Measurements from ENCODE around the gene GPR37L1.
"Not testable (repeated sequence)": the region's sequence is repeated elsewhere in the genome, so short reads cannot be mapped to it uniquely, and the experiment has no call there.

GPR37L1 gene

DNA sequence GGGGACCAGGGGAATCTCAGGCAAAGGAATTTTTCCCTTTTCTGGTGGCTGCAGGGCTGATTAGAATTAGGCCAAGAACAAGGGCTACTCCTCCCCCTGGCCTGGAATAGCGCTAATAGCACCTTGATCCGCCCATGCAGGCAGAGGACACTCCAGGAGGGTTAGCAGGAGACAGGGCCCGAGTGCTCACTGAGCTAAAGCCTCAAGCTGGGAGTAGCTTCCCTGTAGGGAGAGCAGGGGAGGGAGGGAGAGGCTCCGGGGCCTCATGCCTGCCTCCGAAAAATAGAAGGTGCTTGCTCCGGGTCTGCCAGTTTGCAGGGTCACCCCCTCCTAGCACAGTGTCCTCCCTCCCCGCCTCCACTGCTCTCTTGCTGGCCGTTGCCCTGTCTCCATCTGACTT is 33.9 kb downstream of the GPR37L1 start:
- DNase-seq, result no peak

DNA sequence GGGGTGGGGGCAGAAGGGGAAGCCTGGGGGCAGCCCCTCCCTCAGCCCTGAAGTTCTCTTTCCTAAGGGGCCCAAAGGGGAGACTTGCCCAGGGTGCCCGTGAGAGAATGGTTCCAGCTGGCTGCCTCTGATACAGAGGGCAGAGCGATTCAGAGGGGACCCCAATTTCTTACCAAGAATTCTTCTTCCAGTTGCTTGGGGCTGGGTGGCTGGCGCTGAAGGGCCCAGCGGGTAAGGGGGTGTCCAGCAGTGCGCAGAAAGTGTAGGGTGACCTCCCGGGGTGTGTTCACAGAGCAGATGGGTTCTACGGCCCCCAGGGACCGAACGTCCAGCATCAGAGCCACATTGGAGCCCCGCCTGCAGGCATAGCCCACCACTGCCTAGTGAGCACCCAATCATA is 35.2 kb downstream of the GPR37L1 start:
- no peak for DNase-seq

DNA sequence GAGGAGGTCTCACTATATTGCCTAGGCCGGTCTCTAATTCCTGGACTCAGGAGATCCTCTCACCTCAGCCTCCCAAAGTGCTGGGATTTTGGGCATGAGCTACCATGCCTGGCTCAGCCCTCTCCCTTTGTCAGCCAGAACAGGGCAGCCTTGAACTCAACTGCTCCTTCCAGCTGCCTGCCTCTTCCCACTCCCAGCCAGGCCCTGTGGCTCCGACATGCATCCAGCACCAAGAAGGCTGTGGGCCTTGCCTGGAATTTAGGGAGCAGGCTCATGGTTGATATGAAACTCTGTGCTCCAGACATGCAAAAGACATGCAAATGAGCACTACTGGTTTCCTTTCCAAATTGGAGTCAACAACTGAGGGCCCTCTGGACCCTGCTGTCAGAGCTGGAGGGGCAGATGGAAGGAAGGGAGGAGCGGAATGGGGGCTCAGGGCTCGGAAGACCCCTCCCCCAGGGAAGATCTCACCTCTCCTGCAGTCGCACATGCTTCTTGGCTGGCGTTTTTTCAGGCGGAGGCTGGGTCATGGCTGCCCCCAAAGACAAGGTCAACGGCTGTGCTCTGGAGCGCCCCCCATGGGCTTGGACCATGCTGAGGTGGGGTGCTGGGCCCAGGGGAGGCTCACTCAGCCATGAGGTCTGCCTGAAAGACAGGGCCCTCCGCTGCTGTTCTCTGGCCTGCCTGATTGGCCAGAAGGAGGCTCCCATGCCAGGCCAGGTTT is 36.3 kb downstream of the GPR37L1 start:
- DNase-seq, result no peak

DNA sequence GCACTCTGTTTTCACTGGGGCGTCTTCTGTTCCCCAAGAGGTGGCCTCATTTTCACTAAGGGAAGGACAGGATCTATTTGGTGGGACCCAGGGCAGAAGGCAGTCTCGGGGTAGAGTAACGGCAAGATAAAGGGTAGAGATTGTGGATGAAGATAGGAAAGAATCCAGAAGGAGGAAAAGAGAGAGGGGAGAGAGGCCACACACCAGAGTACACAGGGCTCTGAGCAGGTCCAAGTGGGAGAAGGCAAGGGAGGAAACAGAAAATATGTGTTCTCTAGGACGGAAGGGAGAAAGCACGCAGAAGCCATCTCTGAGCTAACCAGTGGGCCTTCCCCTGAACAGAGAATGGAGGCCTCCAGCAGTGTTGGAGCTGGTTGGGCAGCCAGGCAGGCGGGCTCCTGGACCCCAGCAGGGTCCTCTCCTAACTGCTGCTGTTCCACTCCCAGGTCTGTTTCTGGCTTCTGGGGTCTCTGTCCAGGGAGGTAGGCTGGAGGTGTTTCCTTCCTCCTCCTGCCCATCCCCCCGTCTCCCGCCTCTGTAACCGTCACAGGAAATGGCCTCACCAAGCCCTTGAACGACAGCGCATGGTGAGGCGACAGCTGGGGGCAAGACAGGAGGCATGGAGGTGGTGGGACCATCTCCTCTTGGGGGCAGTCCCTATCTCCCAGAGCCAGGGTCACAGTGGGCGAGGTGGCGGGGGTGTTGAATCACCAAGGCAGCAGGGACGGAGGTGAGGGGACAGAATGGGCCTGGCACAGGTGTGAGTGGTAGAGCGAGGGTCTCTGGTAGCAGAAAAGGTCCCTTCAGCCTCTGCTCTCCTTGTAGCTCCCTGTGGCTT is 37.0 kb downstream of the GPR37L1 start:
- DNase-seq, result no peak

DNA sequence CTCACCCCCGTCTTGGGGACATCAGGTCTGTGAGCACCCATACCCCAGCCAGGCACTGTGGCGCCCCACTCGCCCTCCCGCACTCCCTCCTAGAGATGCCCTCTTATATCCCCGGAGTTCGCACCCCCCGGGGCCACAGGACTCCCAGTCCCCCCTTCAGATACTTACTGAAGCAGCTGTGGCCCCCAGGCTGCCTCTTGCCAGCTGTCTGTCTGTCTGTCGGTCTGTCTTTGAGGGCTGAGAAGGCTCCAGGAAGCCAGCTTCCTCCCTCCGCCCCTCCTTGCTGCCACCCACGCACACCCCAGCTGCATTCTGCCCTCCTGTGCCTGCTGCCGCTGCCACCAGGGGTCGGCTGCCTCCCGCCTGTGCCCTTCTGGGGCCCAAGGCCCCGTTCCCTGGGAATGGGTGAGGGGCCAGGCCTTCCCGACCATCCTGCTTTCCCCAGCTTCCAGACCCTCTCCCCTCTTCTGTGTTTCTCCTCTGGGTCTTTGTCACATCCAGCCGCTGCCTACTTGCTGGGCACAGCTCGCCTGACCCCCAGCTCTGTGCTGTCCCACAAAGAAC is 37.7 kb downstream of the GPR37L1 start, which contains the start of gene PTPN7:
Gene PTPN7 (minus strand): TSS at position 226 of the 564 bp plus-strand sequence. CDS start 1,200 bp downstream, outside the sequence.
- no peak for DNase-seq

DNA sequence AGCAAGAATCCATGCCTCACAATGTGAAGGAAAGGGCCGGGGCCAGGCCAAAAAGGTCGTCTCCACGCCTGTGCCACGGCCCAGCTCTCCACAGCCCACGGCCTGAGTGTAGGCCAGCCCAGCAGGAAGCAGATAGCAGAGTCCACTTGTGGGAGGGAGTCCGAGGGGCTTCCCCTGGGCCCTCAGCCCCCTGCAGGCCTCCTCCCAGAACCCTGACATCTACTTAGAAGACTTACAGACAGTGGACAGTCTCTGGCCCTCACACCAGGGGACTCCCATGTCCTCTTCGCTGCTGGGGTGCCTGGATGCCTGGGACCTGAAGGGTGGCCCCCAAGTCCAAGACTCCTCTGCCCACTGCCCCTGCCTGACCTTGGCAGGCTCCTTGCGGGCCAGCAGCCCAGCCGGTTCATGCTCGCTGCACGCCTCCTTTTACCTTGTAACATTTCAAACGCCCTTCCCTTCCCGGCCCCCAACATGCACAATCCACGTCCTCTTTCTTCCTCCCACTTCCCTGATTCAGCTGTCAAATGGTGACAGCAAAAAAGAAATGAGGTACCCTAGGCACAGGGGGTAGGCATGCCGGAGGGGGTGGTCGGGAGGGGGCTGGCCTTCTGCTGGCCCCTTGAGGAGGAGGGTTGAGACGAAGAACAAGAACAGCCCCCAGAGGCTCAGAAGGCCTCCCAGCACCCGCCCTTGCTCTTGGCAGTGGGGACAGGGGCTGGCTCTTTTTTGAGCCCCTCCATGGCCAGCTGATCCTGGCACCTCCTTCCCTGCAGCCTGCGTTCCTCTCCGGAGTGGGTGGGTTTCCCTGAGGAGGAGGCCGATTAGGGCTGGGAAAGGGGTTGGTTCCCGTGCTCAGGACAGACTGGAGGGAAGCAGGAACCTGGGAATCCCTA is 38.7 kb downstream of the GPR37L1 start:
- no peak for DNase-seq

DNA sequence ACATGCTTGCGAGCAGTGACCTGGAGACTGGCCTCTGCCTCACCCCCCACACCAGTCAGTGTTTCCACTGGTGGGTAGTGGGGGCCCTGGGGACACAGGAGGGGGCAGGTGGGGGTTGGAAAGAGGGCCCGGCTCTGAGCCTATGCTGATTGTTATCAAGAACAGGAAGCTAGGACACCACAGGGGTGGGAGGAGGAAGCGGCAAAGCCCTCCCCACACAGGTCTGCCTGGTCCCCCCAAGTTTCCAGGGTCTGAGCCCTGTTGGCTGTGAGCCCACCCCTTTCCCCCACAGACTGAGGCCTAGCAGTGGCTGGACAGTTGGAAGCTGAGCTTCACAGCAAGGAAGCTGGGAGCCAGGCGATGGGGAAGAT is 39.3 kb downstream of the GPR37L1 start:
- DNase-seq, result no peak

DNA sequence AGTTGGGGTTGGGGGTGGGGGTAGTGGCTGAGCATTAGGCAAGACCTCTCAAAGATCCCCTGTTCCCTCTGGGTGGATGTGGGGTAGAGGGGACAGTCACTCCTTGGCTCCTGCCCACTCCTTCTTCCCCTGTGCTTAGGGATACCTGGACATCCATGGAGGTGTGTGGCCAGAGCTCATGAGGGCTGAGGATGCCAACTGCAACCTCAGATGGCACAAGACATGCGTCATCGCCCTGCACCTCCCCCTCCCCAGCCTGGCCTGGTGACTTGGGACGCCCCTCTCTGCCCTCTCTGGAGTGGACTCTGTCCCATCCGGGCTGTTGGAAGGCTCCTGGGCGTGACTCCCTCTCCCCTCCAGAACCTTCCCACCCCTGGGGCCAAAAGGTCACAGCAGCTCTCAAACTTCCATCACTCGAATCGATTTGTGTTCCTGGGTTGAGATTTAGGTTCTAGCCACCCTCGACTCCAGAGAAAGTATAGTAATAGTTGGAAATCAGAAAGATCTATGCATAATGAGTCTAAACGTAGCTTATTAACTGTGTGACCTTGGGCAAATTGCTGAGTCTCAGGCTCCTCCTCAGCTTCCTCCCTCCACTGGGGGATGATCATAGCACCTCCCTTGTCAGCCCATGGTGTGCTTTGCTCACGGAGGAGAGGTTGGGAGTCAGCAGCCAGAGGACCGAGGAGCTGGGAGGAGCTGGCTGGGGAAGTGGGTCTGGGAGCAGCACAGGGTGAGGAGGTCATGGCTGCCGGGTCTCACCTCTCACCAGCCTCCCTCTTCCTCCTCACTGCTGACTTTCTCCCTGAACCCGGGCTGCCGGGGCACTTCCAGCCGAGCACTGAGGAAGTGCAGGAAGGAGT is 39.9 kb downstream of the GPR37L1 start:
- no peak for DNase-seq

DNA sequence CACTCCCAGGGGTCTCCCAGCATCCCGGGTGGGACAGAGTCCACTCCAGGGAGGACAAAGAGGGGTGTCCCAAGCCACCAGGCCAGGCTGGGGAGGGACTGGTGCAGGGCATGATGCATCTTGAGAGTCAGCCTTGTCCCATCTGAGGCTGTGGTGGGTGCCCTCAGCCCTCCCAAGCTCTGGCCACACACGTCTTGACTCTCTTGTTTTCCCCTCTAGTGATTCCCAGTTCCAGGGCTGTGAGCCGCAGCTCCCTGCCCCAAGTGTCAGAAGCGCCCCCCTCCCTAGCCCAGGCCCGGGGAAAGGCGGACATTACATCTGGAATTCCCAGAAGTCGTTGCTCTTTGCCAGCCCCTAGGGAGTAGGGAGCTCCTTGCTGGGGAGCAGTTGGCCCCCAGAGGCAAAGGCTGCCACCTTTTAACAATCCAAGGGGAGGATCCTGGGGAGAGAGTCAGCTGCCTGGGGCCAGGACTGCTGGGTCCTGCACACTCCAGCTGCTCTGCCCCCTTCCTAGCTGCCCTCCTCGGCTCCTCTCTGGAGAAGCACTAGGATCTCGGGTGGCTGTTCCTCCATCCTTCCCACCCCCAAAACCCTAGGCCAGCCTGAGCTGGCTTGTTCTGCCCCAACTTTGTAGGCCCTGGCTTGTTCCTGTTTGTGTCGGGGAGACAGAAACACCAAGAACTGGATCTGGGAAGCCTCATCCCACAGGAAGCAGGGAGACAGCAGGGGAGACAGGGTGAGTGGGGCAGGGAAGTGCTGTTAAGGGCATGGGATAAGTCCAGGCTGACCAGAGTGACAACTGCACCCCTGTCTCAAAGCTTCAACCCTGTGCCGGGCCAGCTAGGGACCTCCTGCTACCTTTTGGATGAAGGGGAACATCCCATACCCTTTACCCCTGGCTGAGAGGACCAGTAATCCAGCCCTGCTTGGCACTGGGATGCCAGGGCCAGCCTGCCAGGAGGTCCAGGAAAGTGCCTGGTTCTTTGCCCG is 40.9 kb downstream of the GPR37L1 start:
- no peak for DNase-seq

DNA sequence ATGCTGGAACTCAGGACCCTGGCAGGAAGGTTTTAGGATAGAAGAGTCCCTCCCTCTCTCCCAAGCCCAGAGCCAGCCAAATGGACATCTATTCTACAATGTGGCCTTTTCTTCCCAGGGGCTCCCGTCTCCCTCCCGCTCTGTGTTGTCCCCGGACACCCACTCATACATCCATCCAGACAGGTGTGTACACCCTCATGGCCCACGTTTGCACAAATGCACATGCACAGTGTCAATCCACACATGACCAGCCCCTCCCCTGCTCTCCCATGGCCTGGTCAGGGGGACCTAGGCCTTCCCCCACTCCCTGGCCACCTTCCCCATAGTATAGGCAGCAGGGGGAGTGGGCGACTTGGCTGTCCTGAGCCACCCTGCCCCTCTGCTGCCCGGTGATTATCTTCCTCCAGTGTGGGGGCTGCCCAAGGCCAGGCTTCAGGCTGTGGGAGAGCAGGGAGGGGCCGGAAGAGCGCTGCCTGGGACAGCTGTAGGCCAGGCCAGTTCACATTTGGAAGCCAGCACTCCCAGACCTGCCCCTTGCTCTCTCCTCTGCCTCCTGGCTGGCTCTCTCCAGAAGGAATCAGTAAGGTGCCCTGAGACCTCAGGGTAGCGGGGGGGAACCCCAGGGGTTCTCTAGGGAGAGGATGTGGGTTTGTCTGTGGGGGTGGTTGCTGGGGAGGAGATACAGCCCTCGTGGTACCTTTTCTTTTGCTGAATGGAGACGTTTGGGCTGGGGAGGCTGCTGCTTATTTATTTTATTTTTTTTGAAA is 41.7 kb downstream of the GPR37L1 start:
- no peak for DNase-seq

DNA sequence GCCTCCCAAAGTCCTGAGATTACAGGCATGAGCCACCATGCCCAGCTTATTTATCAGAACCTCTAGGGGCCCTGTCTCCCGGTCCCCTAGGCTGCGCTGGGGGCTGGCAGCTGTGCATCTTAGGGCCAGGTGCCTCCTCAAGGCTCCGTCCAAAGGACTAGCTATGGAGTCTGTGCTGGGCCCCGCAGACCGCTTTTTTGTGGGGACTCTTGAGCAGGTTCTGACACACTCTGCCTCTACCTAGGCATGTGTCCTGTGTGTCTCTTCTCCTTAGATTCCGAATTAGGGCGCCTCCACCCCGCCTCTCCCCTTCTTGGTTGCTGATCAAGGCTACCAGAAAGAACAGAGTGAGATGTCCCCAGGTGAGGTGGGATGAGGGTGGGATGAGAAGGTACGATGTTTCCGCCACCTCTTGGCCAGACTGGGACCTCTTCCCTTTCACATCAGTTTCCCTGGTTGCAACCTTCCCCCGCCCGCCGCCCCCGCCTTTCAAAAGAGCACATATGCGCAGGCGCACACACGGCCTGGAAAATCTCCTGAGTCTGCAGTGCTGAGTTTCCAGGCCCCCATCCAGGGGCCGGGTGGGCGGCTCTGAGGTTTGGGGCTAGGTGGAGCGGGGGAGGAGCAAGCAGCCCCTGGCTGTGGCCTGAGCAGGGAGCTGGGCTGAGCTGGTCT is 42.7 kb downstream of the GPR37L1 start:
- no peak for DNase-seq

DNA sequence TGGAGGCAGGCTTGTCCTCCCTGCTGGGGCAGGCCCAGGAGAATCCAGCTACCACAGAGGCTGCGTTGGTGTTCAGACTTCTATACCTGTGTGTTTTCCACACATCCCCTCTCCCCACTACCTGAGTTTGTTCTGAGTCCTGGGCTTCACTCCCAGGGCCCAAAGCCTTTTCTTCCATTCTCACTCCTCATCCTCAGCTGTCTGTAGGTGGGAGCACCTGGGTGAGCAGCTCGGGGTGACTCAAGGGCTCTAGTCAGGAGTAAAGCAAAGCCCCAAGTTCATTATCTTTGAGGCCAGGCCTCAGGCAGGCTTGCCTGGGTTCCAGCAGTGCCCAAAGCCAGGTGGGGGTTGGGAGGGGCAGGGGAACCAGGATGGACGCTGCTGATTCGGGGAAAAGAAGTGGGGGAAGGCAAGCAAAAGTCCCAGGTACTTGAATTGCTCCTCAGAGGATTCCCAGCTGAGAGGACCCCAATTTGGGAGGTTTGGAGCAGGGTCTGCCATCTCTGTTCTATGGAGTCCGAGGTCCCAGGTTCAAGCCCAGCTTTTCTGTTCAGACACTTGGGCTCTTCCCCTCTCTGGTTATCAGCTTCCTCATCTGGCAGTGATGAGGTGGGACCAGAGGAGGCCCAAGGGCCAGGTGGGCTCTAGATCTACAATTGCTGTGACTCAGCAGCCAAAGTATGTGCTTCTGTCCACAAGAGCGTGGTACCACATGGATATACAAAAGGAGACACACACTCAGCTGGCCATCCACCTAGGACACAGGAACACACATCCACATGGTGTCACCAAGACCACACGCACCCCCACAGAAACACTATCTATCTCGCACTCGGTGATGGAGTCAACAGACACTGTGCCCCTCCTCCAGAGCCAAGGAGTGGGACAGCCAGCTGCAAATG is 43.5 kb downstream of the GPR37L1 start:
- DNase-seq, result no peak

DNA sequence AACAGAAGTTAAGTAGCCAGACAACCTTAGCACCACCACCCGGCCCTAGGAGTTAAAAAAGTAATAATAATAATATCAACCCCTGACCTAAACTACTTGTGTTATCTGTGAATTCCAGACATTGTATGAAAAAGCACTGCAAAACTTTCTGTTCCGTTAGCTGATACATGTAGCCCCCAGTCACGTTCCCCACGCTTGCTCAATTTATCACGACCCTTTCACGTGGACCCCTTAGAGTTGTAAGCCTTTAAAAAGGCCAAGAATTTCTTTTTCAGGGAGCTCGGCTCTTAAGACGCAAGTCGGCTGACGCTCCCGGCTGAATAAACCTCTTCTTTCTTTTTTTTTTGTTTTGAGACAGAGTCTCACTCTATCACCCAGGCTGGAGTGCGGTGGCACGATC is 44.3 kb downstream of the GPR37L1 start:
- not testable (repeated sequence) for DNase-seq

DNA sequence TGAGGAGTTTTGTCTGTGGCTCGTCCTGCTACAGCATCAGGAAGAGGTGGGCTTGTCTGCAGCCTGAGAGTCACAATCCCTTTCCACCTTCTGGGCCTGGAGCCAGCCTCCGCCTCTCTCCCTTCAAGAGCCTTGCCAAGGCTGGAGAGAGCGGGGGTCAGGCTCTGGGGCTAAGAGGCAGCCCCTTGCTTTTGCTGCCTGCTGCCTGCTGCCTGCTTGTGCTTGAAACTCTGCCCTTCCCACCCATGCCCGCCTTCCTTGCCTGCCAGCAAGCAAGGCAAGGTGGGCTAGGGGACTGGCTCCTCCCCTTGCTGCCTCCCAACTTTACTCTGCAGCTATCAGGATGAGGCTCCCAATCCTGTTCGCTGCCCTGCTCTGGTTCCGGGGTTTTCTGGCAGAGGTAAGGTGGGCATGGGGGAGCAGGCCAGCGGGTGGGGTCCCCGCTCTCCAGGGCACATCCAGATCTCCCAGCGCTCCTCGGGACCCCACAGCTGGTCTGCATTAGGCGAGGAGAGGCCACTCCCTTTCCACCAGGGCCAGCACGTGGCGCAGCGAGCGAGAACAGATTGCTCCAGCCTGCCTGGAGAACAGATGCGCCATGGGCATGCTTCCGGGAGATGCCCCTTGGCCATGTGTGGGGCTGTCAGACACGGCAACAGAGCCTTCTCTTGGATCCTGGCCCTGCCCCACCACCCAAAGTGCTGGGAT is 45.1 kb downstream of the GPR37L1 start:
- no peak for DNase-seq

DNA sequence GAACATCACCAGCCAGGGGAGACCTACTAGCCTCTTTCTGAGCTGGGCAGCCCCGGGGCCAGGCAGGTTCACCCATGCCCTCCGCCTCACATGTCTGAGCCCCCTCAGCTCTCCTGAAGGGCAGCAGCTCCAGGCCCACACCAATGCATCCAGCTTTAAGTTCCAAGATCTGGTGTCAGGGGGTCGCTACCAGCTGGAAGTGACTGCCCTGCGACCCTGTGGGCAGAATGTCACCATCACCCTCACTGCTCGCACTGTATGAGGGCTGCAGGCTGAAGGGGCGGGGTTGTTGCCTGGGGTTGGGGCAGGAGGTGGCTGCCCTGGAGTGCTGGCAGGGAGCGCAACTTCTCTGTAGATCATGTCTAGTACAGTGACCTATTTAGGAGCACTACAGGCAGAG is 46.1 kb downstream of the GPR37L1 start:
- no peak for DNase-seq

DNA sequence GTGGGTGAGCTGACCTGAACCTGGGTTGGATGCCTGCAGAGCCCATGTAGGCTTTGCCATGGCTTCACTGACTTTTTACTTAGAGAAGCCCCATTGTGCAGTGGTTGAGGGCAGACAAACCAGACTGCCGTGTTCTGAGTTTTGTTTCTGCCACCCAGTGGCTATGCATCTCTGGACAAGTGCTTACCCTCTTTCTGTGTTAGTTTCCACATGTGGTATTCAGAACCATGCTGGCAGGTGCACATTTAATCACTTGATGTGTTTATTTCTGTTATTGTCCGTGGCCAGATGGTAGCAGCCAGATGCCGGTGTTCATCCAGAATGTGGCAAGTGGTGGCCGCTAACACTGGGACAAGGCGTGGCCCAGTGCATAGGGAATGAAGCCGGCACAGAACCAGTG is 48.0 kb downstream of the GPR37L1 start:
- DNase-seq, result no peak

Data from C1 segment of cervical spinal cord (tissue), 14 donors.